WTC11 (cell line): Measurements from ENCODE around the gene EBP.

Source experiments
- CBFB ChIP-seq: sonication (generic); formaldehyde crosslinking; IDR thresholded peaks from 2 replicates; pipeline ENCODE4 v1.8.1; 2022; ENCODE audit warnings: mild to moderate bottlenecking, low read depth, missing genetic modification reagents
- ETV6 ChIP-seq: sonication (generic); formaldehyde crosslinking; IDR thresholded peaks from 2 replicates; pipeline ENCODE4 v1.8.1; 2022; ENCODE audit warnings: mild to moderate bottlenecking, missing genetic modification reagents
- JUN ChIP-seq: sonication (generic); formaldehyde crosslinking; IDR thresholded peaks from 2 replicates; pipeline ENCODE4 v1.8.0; 2023; ENCODE audit warnings: mild to moderate bottlenecking, missing genetic modification reagents
- NR3C1 ChIP-seq: sonication (generic); formaldehyde crosslinking; conservative IDR thresholded peaks from 2 replicates; pipeline ENCODE4 v1.8.1; 2023; ENCODE audit warnings: low read depth, mild to moderate bottlenecking, missing genetic modification reagents
- PREB ChIP-seq: sonication (generic); formaldehyde crosslinking; IDR thresholded peaks from 2 replicates; pipeline ENCODE4 v1.8.1; 2022; ENCODE audit warnings: mild to moderate bottlenecking, missing genetic modification reagents, moderate library complexity, borderline replicate concordance
- TEAD4 ChIP-seq: sonication (generic); formaldehyde crosslinking; IDR thresholded peaks from 2 replicates; pipeline ENCODE4 v1.8.0; 2022; ENCODE audit warnings: mild to moderate bottlenecking, missing genetic modification reagents
- ZNF263 ChIP-seq: sonication (generic); formaldehyde crosslinking; IDR thresholded peaks from 2 replicates; pipeline ENCODE4 v1.8.1; 2022; ENCODE audit warnings: low read depth, mild to moderate bottlenecking, moderate library complexity, missing genetic modification reagents
- ZSCAN18 ChIP-seq: fragments of 250-450 bp; sonication (Bioruptor Pico); IDR thresholded peaks from 2 replicates; pipeline ENCODE4 v2.1.2; 2022; ENCODE audit warnings: mild to moderate bottlenecking, moderate library complexity
- TF ChIP-seq, protein P1 (sequence below): fragments of 200-600 bp; IDR thresholded peaks from 2 replicates; pipeline ENCODE4 v1.8.0; 2022; ENCODE audit warnings: antibody characterized with exemption

- no peak for TF ChIP-seq PREB (CRISPR knock-in tag)
- TF ChIP-seq, protein P1, sequence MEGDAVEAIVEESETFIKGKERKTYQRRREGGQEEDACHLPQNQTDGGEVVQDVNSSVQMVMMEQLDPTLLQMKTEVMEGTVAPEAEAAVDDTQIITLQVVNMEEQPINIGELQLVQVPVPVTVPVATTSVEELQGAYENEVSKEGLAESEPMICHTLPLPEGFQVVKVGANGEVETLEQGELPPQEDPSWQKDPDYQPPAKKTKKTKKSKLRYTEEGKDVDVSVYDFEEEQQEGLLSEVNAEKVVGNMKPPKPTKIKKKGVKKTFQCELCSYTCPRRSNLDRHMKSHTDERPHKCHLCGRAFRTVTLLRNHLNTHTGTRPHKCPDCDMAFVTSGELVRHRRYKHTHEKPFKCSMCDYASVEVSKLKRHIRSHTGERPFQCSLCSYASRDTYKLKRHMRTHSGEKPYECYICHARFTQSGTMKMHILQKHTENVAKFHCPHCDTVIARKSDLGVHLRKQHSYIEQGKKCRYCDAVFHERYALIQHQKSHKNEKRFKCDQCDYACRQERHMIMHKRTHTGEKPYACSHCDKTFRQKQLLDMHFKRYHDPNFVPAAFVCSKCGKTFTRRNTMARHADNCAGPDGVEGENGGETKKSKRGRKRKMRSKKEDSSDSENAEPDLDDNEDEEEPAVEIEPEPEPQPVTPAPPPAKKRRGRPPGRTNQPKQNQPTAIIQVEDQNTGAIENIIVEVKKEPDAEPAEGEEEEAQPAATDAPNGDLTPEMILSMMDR: no peak
- TF ChIP-seq ZSCAN18: no peak
- no peak for TF ChIP-seq TEAD4 (CRISPR knock-in tag)
- TF ChIP-seq CBFB (CRISPR knock-in tag): no peak
- no peak for TF ChIP-seq NR3C1 (CRISPR knock-in tag)
- TF ChIP-seq JUN (CRISPR knock-in tag): no peak
- no peak for TF ChIP-seq ZNF263 (CRISPR knock-in tag)
- TF ChIP-seq ETV6 (CRISPR knock-in tag): no peak
Measured at GRCh38 chrX:48569958-48570357, 48.4 kb downstream of the EBP start.
